Measurements from ENCODE around the gene CA5B. TPM values are rescaled to one million over a fixed set of nuclear protein-coding genes. Genes with fewer than 3 reads are reported as not detected.

Gene CA5B, protein sequence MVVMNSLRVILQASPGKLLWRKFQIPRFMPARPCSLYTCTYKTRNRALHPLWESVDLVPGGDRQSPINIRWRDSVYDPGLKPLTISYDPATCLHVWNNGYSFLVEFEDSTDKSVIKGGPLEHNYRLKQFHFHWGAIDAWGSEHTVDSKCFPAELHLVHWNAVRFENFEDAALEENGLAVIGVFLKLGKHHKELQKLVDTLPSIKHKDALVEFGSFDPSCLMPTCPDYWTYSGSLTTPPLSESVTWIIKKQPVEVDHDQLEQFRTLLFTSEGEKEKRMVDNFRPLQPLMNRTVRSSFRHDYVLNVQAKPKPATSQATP
- total RNA-seq (2013; cell fraction: nucleolus; rRNA removed) = 17.6 and 21.4 TPM in 2 replicates
- total RNA-seq (2014; rRNA removed) (2.7 and 2.9 TPM in 2 replicates), total RNA-seq (2014; rRNA removed; fragmentation: Illumina TruSeq; extraction: Trizol) (3.5 and 5.9 TPM in 2 replicates), total RNA-seq (2021) (4.2 and 6.0 TPM in 2 replicates), polyA plus RNA-seq (2011; rRNA removed) (5.4 and 6.0 TPM in 2 replicates), polyA plus RNA-seq (2014; fragmentation: Illumina TruSeq; extraction: Trizol) (3.9 and 5.2 TPM in 2 replicates), polyA plus RNA-seq (2014; fragmentation: Nextera tagmentation; extraction: Ambion mirVana) (1 to 10 TPM; 1.2 to 2.5 TPM), polyA plus RNA-seq (2014; rRNA removed) (2.6 and 4.2 TPM in 2 replicates), polyA plus RNA-seq (2016; fragmentation: Nextera tagmentation; extraction: Ambion mirVana) (1 to 10 TPM; 2.3 to 2.8 TPM), polyA minus RNA-seq (2011; rRNA and poly(A)+ RNA removed) (9.2 and 10.4 TPM in 2 replicates), Bru-seq, nascent RNA (percentile 58 among the genes with signal in this experiment), BruChase-seq, experiment 1, labeled RNA remaining after a 6-hour chase (percentile 59 among the genes with signal in this experiment), BruChase-seq, experiment 2, labeled RNA remaining after a 2-hour chase (percentile 60 among the genes with signal in this experiment)
- 2.5 TPM for polyA plus RNA-seq (2011; ENCODE audit: low read depth)
- 2.9 and 3.3 TPM in 2 replicates for polyA plus RNA-seq (2011; cell fraction: cytosol; rRNA removed)
- 5.5 and 6.8 TPM in 2 replicates for polyA plus RNA-seq (2011; cell fraction: nucleus; rRNA removed)
- 2.2 and 3.8 TPM in 2 replicates for polyA plus RNA-seq (2012)
- 1.2 and 1.7 TPM in 2 replicates for polyA minus RNA-seq (2011; cell fraction: cytosol; rRNA and poly(A)+ RNA removed)
- 3.4 and 8.4 TPM in 2 replicates for polyA minus RNA-seq (2011; cell fraction: nucleus; rRNA and poly(A)+ RNA removed)
- long read RNA-seq, experiment 1 = 0 reads
- long read RNA-seq, experiment 2, partial matches to known transcripts = 1 of 7 reads
- long read RNA-seq, experiment 2, other reads (novel, unspliced or antisense) = 6 of 7 reads

DNA sequence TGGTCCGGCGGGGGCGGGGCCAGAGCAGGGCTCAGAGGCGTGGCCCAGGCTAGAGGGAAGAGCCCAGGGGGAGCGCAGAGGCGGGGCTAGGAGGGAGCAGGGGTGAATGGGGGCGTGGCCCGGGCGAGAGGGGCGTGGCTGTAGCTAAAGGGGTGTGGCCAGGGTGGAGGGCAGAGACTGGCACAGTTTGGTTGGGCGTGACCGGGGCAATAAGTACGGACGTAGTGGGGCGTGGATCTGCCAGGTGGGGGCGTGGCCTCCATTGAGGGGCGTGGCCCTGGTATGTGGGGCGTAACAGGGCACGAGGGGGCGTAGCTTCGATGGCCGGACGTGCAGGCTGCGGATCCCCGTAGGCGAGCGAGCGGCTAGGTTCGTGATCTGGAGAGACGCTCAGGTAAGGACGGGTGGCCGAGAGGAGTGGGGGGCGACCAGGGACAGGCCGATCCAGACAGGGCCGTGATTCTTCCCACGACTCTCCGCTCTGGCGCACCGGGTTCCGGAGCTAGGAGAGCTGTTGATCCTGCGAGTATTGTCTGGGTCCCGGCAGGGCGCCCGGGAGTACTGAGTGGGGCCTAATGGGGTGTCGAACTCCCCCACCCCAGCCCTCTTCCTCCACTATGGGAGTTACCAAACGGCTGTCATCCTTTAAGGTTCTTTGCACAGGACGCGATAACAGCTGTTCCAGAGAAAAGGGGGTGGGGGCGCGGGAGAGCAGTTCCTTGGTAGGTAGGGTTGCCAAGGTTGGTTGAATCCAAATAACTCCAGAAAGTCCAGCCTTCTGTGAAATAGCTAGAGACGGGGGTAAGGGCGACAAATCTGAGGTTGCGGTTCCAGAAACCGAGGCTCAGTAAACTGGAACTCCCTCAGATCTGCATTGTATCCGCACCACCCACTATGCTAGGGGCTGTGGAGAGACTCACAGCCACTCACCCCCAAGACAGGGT, at the start of gene CA5B:
TSS of gene CA5B (plus strand) at position 312 of the 944 bp plus-strand sequence. CDS start 11,754 bp downstream, outside the sequence.
- no peaks in the 10 kb centered on the region for H3K79me2 ChIP-seq (ENCODE audit: control insufficient read depth, insufficient read depth, low read length)
- ChIA-PET SMC1A (ENCODE audit: uncharacterized antibody, unreplicated experiment) (interaction anchor here (0.9 to 2.6 kb wide), 6 partner anchors 10 to 236 kb away, joined by 3 to 10 read pairs (median 3); no protein-coding TSS in a partner anchor), CTCF (interaction anchor here (0.9 to 3.2 kb wide), 3 partner anchors 12 to 385 kb away, joined by 3 to 20 read pairs (median 4); partner anchors contain the start of genes AP1S2 and GRPR), RAD21 (ENCODE audit: unreplicated experiment) (no interaction called here), POLR2A (interaction anchor here (0.6 kb wide), 1 partner anchor 67 kb away, joined by 6 read pairs; no protein-coding TSS in a partner anchor)
- no peaks in the 10 kb centered on the region for H3K36me3 ChIP-seq (ENCODE audit: control insufficient read depth in 2 of 2, insufficient read depth in 2 of 2, low read length in 1 of 2)
- no peaks in the 10 kb centered on the region for H3K27me3 ChIP-seq (replicated peaks in 1 of 2; ENCODE audit: control insufficient read depth in 2 of 2, insufficient read depth in 2 of 2, low read length in 1 of 2)
- DNase-seq (ENCODE audit: low read depth, low spot score) = peak; percentile 87
- H4K20me1 ChIP-seq (ENCODE audit: control insufficient read depth, insufficient read depth) = no peaks in the 10 kb centered on the region
- peak; percentile 98 for ATAC-seq
- H3K4me1 ChIP-seq (ENCODE audit: control insufficient read depth, insufficient read depth, low read length) = no peaks in the 10 kb centered on the region
- H2AFZ ChIP-seq (ENCODE audit: control insufficient read depth, low read depth, low read length) = peak within 1 kb of the TSS; percentile 78
- peak; percentile 84 for FAIRE-seq
- peak within 1 kb of the TSS; percentile 52; the same call in 1 of the 2 replicates for H3K9ac ChIP-seq (ENCODE audit: control insufficient read depth, insufficient read depth, low read length)
- H3K27ac ChIP-seq (ENCODE audit: control insufficient read depth, insufficient read depth) = no peak within 1 kb of the TSS
- peak within 1 kb of the TSS; percentile 85 for H3K4me2 ChIP-seq (ENCODE audit: control insufficient read depth, insufficient read depth)
- no peaks in the 10 kb centered on the region for H3K9me3 ChIP-seq (replicated peaks; ENCODE audit: control insufficient read depth, insufficient read depth, low read length)
- BruUV-seq (replicated peaks) = no TSS peak
- WGBS (ENCODE audit: insufficient coverage, insufficient replicate concordance, low lambda C conversion rate, missing lambda C conversion rate) = 18% methylated on average over 42 of the region's 55 CpGs
- peak within 1 kb of the TSS; percentile 64 for H3K4me3 ChIP-seq
- intact Hi-C loops (cut with micrococcal nuclease; ENCODE audit: unreplicated experiment) (no loop called here), in situ Hi-C loops (cut with MboI) (no loop called here)
- no peak for TF ChIP-seq BCL11A (IDR thresholded peaks at IDR 0.05; ENCODE audit: low read depth, low read length)
- 0 out of 2 replicates have a peak, but pooled peaks have one; percentile 36 for TF ChIP-seq GATAD2B (conservative IDR thresholded peaks at IDR 0.05; ENCODE audit: low read depth)
- TF ChIP-seq, protein P1, sequence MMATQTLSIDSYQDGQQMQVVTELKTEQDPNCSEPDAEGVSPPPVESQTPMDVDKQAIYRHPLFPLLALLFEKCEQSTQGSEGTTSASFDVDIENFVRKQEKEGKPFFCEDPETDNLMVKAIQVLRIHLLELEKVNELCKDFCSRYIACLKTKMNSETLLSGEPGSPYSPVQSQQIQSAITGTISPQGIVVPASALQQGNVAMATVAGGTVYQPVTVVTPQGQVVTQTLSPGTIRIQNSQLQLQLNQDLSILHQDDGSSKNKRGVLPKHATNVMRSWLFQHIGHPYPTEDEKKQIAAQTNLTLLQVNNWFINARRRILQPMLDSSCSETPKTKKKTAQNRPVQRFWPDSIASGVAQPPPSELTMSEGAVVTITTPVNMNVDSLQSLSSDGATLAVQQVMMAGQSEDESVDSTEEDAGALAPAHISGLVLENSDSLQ (IDR thresholded peaks at IDR 0.05) = peak; percentile 70
- TF ChIP-seq, protein P2, sequence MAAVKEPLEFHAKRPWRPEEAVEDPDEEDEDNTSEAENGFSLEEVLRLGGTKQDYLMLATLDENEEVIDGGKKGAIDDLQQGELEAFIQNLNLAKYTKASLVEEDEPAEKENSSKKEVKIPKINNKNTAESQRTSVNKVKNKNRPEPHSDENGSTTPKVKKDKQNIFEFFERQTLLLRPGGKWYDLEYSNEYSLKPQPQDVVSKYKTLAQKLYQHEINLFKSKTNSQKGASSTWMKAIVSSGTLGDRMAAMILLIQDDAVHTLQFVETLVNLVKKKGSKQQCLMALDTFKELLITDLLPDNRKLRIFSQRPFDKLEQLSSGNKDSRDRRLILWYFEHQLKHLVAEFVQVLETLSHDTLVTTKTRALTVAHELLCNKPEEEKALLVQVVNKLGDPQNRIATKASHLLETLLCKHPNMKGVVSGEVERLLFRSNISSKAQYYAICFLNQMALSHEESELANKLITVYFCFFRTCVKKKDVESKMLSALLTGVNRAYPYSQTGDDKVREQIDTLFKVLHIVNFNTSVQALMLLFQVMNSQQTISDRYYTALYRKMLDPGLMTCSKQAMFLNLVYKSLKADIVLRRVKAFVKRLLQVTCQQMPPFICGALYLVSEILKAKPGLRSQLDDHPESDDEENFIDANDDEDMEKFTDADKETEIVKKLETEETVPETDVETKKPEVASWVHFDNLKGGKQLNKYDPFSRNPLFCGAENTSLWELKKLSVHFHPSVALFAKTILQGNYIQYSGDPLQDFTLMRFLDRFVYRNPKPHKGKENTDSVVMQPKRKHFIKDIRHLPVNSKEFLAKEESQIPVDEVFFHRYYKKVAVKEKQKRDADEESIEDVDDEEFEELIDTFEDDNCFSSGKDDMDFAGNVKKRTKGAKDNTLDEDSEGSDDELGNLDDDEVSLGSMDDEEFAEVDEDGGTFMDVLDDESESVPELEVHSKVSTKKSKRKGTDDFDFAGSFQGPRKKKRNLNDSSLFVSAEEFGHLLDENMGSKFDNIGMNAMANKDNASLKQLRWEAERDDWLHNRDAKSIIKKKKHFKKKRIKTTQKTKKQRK (IDR thresholded peaks at IDR 0.05; ENCODE audit: low read depth, low read length) = no peak
- TF ChIP-seq, protein P3, sequence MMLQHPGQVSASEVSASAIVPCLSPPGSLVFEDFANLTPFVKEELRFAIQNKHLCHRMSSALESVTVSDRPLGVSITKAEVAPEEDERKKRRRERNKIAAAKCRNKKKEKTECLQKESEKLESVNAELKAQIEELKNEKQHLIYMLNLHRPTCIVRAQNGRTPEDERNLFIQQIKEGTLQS (IDR thresholded peaks at IDR 0.05; ENCODE audit: borderline replicate concordance, extremely low read depth, low read depth, low read length) = no peak
- no peak; the same call in 1 of the 2 replicates for TF ChIP-seq NBN (IDR thresholded peaks at IDR 0.05)
- TF ChIP-seq CBX5 (IDR thresholded peaks at IDR 0.05; ENCODE audit: low read depth) = no peak
- TF ChIP-seq ZZZ3 (IDR thresholded peaks at IDR 0.05; ENCODE audit: control insufficient read depth, insufficient read length, low read depth) = no peak
- TF ChIP-seq JUNB (IDR thresholded peaks at IDR 0.05) = no peak
- TF ChIP-seq YY1 (IDR thresholded peaks at IDR 0.05; ENCODE audit: low read depth, low read length) = 0 out of 2 replicates have a peak, but pooled peaks have one; percentile 24
- TF ChIP-seq, protein P4, sequence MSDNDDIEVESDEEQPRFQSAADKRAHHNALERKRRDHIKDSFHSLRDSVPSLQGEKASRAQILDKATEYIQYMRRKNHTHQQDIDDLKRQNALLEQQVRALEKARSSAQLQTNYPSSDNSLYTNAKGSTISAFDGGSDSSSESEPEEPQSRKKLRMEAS (IDR thresholded peaks at IDR 0.05; ENCODE audit: low read depth, low read length) = 0 out of 2 replicates have a peak, but pooled peaks have one; percentile 25
- TF ChIP-seq EGR1 (IDR thresholded peaks at IDR 0.05; ENCODE audit: borderline replicate concordance in 1 of 2, low read depth in 2 of 2, low read length in 2 of 2) = 0 out of 3 replicates have a peak, but pooled peaks of 1 of the 2 experiments have one; percentile 19

All from GM12878 (cell line).